Measurements from ENCODE around the gene DUOX2. TPM values are rescaled to one million over a fixed set of nuclear protein-coding genes. Genes with fewer than 3 reads are reported as not detected.

The DUOX2 gene
- total RNA-seq, 2 donors from 2014 or later: 0.42 TPM; not detected in 1

DNA sequence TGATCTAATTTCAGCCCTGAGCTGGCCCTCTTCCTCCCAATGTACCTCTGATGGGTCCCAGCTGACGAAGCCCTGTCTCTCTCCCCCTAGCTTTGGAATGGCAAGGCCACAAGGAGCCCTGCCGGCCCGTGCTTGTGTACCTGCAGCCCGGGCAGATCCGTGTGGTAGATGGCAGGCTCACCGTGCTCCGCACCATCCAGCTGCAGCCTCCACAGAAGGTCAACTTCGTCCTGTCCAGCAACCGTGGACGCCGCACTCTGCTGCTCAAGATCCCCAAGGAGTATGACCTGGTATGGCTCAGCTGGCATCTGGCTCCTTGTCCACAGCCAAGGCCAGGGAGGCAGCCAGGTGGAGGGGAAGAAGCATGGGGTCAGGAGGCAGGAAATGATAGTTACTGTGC, 30.0 kb upstream of the DUOX2 start:
- no peak for ATAC-seq (ENCODE audit: insufficient number of reproducible peaks, low FRiP score, low read depth)

DNA sequence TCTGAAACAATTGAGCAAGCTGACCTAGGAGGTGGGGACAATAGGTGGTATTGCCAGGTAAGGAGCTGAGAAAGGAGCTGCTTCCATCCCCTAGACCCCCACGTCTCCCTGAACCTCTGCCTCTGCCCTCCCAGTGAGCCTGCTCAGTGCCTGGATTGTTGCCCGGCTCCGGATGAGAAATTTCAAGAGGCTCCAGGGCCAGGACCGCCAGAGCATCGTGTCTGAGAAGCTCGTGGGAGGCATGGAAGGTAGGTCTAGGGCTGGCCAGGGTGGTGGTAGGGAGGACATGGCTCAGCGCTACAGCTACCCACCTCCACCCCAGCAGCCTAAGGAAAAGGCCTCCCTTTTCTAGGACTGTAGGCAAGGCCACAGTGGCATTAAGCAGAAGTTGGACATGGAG, 29.1 kb upstream of the DUOX2 start:
- ATAC-seq (ENCODE audit: insufficient number of reproducible peaks, low FRiP score, low read depth) (no peak), DNase-seq (ENCODE audit: low spot score) (no peak)
- Histone ChIP-seq H3K36me3 (no peaks in the 10 kb centered on the region), H3K4me1 (ENCODE audit: control insufficient read depth in 1 of 2, low read depth in 2 of 2) (no peaks in the 10 kb centered on the region), H3K27ac (no peak overlapping the region), H3K27me3 (replicated peaks; ENCODE audit: insufficient read depth) (no peaks in the 10 kb centered on the region), H3K4me3 (no peak overlapping the region), H3K9me3 (no peaks in the 10 kb centered on the region)
- TF ChIP-seq, protein P1, sequence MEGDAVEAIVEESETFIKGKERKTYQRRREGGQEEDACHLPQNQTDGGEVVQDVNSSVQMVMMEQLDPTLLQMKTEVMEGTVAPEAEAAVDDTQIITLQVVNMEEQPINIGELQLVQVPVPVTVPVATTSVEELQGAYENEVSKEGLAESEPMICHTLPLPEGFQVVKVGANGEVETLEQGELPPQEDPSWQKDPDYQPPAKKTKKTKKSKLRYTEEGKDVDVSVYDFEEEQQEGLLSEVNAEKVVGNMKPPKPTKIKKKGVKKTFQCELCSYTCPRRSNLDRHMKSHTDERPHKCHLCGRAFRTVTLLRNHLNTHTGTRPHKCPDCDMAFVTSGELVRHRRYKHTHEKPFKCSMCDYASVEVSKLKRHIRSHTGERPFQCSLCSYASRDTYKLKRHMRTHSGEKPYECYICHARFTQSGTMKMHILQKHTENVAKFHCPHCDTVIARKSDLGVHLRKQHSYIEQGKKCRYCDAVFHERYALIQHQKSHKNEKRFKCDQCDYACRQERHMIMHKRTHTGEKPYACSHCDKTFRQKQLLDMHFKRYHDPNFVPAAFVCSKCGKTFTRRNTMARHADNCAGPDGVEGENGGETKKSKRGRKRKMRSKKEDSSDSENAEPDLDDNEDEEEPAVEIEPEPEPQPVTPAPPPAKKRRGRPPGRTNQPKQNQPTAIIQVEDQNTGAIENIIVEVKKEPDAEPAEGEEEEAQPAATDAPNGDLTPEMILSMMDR (IDR thresholded peaks at IDR 0.05): no peak

More for the DNA sequence above, 30.0 kb upstream of the DUOX2 start:
- Histone ChIP-seq H3K4me3 (no peak overlapping the region), H3K27ac (no peak overlapping the region), H3K4me1 (ENCODE audit: control insufficient read depth in 1 of 2, low read depth in 2 of 2) (no peaks in the 10 kb centered on the region), H3K27me3 (replicated peaks; ENCODE audit: insufficient read depth) (no peaks in the 10 kb centered on the region), H3K9me3 (no peaks in the 10 kb centered on the region), H3K36me3 (no peaks in the 10 kb centered on the region)
- TF ChIP-seq, protein P1 (IDR thresholded peaks at IDR 0.05): no peak
- DNase-seq (ENCODE audit: low spot score): no peak

DNA sequence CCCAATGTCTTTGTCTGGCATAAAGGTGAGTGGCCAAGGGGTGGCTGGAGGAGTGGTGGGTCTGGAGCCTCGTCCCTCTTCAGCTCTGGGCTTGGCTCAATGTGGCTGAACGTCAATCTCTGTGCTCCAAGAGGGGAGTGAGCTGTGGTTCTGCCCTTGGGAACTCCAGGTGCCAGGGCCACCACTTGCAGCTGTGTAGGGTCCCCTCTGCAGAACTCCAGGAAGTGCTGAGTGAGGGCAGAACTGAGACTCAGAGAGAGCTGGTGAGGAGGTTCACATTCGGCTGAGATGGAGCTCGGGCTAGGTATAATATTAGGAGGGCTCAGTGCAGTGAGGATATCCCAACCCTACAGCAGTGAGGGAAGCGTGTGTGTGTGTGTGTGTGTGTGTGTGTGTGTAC, 27.4 kb upstream of the DUOX2 start:
- Histone ChIP-seq H3K9me3 (no peaks in the 10 kb centered on the region), H3K4me3 (no peak overlapping the region), H3K27me3 (replicated peaks; ENCODE audit: insufficient read depth) (peaks cover 4% of the 10 kb centered on the region), H3K27ac (no peak overlapping the region), H3K4me1 (ENCODE audit: control insufficient read depth in 1 of 2, low read depth in 2 of 2) (no peaks in the 10 kb centered on the region), H3K36me3 (no peaks in the 10 kb centered on the region)
- ATAC-seq (ENCODE audit: insufficient number of reproducible peaks, low FRiP score, low read depth): no peak
- DNase-seq (ENCODE audit: low spot score): no peak
- TF ChIP-seq, protein P1 (IDR thresholded peaks at IDR 0.05): no peak

GRCh38 chr15:45140557-45141250, 26.7 kb upstream of the DUOX2 start:
- peaks cover 10% of the 10 kb centered on the region for H3K27me3 ChIP-seq (replicated peaks; ENCODE audit: insufficient read depth)
- TF ChIP-seq, protein P1 (IDR thresholded peaks at IDR 0.05): no peak

GRCh38 chr15:45139770-45140169, 25.8 kb upstream of the DUOX2 start:
- Histone ChIP-seq H3K4me1 (ENCODE audit: control insufficient read depth in 1 of 2, low read depth in 2 of 2) (peaks cover 0 to 7% of the 10 kb centered on the region in 2 donors), H3K4me3 (no peak overlapping the region), H3K9me3 (no peaks in the 10 kb centered on the region), H3K27me3 (replicated peaks; ENCODE audit: insufficient read depth) (peaks cover 10% of the 10 kb centered on the region), H3K27ac (no peak overlapping the region), H3K36me3 (no peaks in the 10 kb centered on the region)
- no peak for DNase-seq (ENCODE audit: low spot score)
- TF ChIP-seq, protein P1 (IDR thresholded peaks at IDR 0.05): no peak
- no peak for ATAC-seq (ENCODE audit: insufficient number of reproducible peaks, low FRiP score, low read depth)

More at GRCh38 chr15:45140557-45141250, 26.7 kb upstream of the DUOX2 start:
- DNase-seq (ENCODE audit: low spot score): no peak
- Histone ChIP-seq H3K4me3 (no peak overlapping the region), H3K27ac (no peak overlapping the region), H3K36me3 (no peaks in the 10 kb centered on the region), H3K9me3 (no peaks in the 10 kb centered on the region), H3K4me1 (ENCODE audit: control insufficient read depth in 1 of 2, low read depth in 2 of 2) (no peaks in the 10 kb centered on the region)
- ATAC-seq (ENCODE audit: insufficient number of reproducible peaks, low FRiP score, low read depth): no peak
